ENCODE results near the gene MYZAP.

MYZAP gene

GRCh38 chr15:57554812-57555179 lies 36.9 kb upstream of the MYZAP start:
- H3K4me3 ChIP-seq (ENCODE audit: low read depth, low read length), result no peak overlapping the region
- DNase-seq (ENCODE audit: low read depth), result no peak
- no peak for TF ChIP-seq CTCF (IDR thresholded peaks at IDR 0.05; ENCODE audit: control insufficient read depth, extremely low read depth, insufficient read depth)

- H3K4me3 ChIP-seq (ENCODE audit: low read depth, low read length), result no peak overlapping the region
- TF ChIP-seq CTCF (IDR thresholded peaks at IDR 0.05; ENCODE audit: control insufficient read depth, extremely low read depth, insufficient read depth), result no peak
- no peak for DNase-seq (ENCODE audit: low read depth)
Observed at GRCh38 chr15:57555270-57555669, 36.4 kb upstream of the MYZAP start.

- no peak overlapping the region for H3K4me3 ChIP-seq (ENCODE audit: low read depth, low read length)
- no peak for TF ChIP-seq CTCF (IDR thresholded peaks at IDR 0.05; ENCODE audit: control insufficient read depth, extremely low read depth, insufficient read depth)
- no peak for DNase-seq (ENCODE audit: low read depth)
Observed at GRCh38 chr15:57556040-57556439, 35.7 kb upstream of the MYZAP start.

- no peak for TF ChIP-seq CTCF (IDR thresholded peaks at IDR 0.05; ENCODE audit: control insufficient read depth, extremely low read depth, insufficient read depth)
- no peak for DNase-seq (ENCODE audit: low read depth)
- no peak overlapping the region for H3K4me3 ChIP-seq (ENCODE audit: low read depth, low read length)
Observed at GRCh38 chr15:57557267-57557666, 34.4 kb upstream of the MYZAP start.

- TF ChIP-seq CTCF (IDR thresholded peaks at IDR 0.05; ENCODE audit: control insufficient read depth, extremely low read depth, insufficient read depth), result no peak
- no peak overlapping the region for H3K4me3 ChIP-seq (ENCODE audit: low read depth, low read length)
- no peak for DNase-seq (ENCODE audit: low read depth)
Observed at GRCh38 chr15:57557810-57558209, 33.9 kb upstream of the MYZAP start.

- H3K4me3 ChIP-seq (ENCODE audit: low read depth, low read length), result no peak overlapping the region
- DNase-seq (ENCODE audit: low read depth), result no peak
- TF ChIP-seq CTCF (IDR thresholded peaks at IDR 0.05; ENCODE audit: control insufficient read depth, extremely low read depth, insufficient read depth), result peak; percentile 89
Observed at GRCh38 chr15:57559875-57560274, 31.8 kb upstream of the MYZAP start.

- no peak for DNase-seq (ENCODE audit: low read depth)
- H3K4me3 ChIP-seq (ENCODE audit: low read depth, low read length), result no peak overlapping the region
- peak; percentile 93 for TF ChIP-seq CTCF (IDR thresholded peaks at IDR 0.05; ENCODE audit: control insufficient read depth, extremely low read depth, insufficient read depth)
Observed at GRCh38 chr15:57561041-57561711, 30.5 kb upstream of the MYZAP start.
